GM21786 (cell line): Measurements from ENCODE around the gene ETV6.
A peak's percentile ranks its signal among the peaks of the same experiment; 100 is the strongest.

ENCODE experiments used
- ATAC-seq: cut with Tn5 transposase; IDR thresholded peaks from one replicate; pipeline ENCODE4 v1.9.1; 2021; ENCODE audit not compliant: unreplicated experiment

Gene ETV6

GRCh38 chr12:11756022-11756421 lies 106.5 kb downstream of the ETV6 start:
- ATAC-seq: no peak

GRCh38 chr12:11756523-11756922 lies 107.0 kb downstream of the ETV6 start:
- no peak for ATAC-seq

GRCh38 chr12:11757095-11757494 lies 107.6 kb downstream of the ETV6 start:
- no peak for ATAC-seq

GRCh38 chr12:11757531-11757930 lies 108.1 kb downstream of the ETV6 start:
- no peak for ATAC-seq

GRCh38 chr12:11758087-11758486 lies 108.6 kb downstream of the ETV6 start:
- ATAC-seq: no peak

- ATAC-seq: peak; percentile 59
Observed at GRCh38 chr12:11758510-11759493, 109.3 kb downstream of the ETV6 start.

- no peak for ATAC-seq
Observed at GRCh38 chr12:11759494-11759878, 110.0 kb downstream of the ETV6 start.

GRCh38 chr12:11759899-11760298 lies 110.4 kb downstream of the ETV6 start:
- no peak for ATAC-seq

GRCh38 chr12:11761869-11762567 lies 112.5 kb downstream of the ETV6 start:
- peak; percentile 36 for ATAC-seq

- peak; percentile 32 for ATAC-seq
Observed at GRCh38 chr12:11762723-11763326, 113.4 kb downstream of the ETV6 start.

- ATAC-seq: no peak
Observed at GRCh38 chr12:11763760-11764520, 114.5 kb downstream of the ETV6 start.

GRCh38 chr12:11764837-11765236 lies 115.4 kb downstream of the ETV6 start:
- no peak for ATAC-seq

- peak; percentile 22 for ATAC-seq
Observed at GRCh38 chr12:11765421-11765816, 115.9 kb downstream of the ETV6 start.

- ATAC-seq: peak; percentile 75
Observed at GRCh38 chr12:11765817-11766794, 116.6 kb downstream of the ETV6 start.

GRCh38 chr12:11767029-11767724 lies 117.7 kb downstream of the ETV6 start:
- ATAC-seq: no peak

- ATAC-seq: no peak
Observed at GRCh38 chr12:11767798-11768197, 118.3 kb downstream of the ETV6 start.

GRCh38 chr12:11768233-11768965 lies 118.9 kb downstream of the ETV6 start:
- no peak for ATAC-seq

- no peak for ATAC-seq
Observed at GRCh38 chr12:11769723-11770514, 120.4 kb downstream of the ETV6 start.
